NCI-H2196 (cell line): ENCODE measurements around the gene MAN2A1.
"Not testable (repeated sequence)": the region's sequence is repeated elsewhere in the genome, so short reads cannot be mapped to it uniquely, and the experiment has no call there.

Experiments used
- DNase-seq: peaks from one replicate; lab custom pipeline; 2025; ENCODE audit not compliant: unreplicated experiment; lab: John Stamatoyannopoulos, UW

MAN2A1 gene

GRCh38 chr5:109812698-109813097, 123.0 kb downstream of the MAN2A1 start:
- no peak for DNase-seq

DNA sequence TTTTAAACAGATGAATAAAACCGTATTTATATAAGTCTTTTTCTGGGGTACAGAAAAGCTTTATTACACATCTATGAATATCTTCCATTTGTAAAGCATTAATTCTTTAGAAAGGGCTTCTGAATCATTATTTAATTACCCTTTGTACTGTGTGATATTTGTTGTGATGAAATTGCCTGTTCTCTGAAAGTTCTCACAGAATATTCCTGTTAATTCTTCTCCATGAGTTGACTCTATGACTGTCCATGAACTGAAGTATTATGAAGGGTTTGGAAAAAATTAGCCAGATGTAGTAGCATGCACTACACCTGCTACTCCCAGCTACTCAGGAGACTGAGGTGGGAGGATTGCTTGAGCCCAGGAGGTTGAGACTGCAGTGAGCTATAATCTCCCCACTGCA, 127.0 kb downstream of the MAN2A1 start:
- DNase-seq: no peak

DNA sequence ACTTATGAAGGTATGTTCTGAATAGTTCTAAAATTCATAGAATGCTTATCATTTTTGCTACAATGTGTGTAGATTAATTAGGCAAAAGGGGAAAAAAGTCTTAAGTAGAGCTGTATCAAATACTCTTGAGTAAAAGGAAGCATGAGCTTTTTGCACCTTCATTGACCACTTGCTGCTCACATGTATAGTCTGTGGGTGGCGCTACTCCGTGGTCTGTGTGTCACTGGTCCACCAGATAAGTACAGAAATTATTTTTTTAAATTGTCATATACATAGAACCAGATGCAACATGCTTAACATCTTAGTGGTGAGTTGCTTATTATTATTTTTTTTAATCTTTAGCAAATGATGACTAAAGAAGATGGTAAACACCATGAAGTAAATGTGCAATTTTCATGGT, 130.2 kb downstream of the MAN2A1 start:
- DNase-seq: no peak

DNA sequence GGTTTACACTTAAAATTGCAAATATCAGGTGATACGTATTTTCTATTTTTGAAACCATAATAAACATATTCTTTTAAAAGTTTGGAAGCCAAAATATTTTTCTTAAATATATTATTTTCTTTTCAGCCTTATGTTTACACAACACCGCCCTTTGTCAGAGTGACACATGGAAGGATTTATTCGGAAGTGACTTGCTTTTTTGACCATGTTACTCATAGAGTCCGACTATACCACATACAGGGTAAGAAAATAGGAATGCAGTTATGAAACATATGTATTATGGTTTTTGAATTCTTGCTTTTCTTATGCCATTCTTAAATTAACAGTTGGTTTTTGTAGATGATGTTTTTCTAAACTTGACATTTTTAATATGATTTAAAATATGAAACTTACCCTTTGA, 133.9 kb downstream of the MAN2A1 start:
- DNase-seq: no peak

GRCh38 chr5:109825450-109825849, 135.7 kb downstream of the MAN2A1 start:
- DNase-seq: no peak

DNA sequence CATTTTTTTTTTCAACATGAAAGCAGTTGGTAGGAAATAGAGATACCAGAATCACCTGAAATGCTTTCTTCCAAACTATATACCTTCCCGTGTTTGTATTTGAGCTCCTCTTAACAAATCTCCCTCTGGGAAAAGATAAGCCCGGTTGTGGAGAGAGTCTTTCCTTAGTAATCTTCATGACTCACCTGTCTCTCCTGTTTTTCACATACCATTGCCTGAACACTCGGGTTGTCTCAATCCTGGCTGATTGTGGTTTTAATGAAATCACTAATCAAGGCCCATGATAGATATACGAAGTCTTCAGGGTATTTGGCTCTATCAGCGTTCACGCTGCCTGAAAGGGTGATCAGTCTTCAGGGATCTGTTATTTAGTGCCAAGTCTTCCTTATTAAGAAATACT, 136.7 kb downstream of the MAN2A1 start:
- no peak for DNase-seq

DNA sequence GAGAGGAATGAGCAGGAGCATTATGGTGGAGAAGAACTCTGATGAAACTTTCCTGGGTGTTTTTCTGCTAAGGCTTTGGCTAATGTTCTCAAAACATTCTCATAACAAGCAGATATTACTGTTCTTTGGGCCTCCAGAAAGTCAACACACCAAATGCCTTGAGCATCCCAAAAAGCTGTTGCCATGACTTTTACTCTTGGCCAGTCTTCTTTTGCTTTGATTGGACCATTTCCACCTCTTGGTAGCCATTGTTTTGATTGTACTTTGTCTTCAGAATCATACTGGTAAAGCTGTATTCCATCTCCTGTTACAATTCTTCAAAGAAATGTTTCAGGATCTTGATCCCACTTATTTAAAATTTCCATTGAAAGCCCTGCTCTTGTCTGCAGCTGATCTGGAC, 139.6 kb downstream of the MAN2A1 start:
- DNase-seq: no peak

- DNase-seq: no peak
Observed at GRCh38 chr5:109830955-109831502, 141.3 kb downstream of the MAN2A1 start.

DNA sequence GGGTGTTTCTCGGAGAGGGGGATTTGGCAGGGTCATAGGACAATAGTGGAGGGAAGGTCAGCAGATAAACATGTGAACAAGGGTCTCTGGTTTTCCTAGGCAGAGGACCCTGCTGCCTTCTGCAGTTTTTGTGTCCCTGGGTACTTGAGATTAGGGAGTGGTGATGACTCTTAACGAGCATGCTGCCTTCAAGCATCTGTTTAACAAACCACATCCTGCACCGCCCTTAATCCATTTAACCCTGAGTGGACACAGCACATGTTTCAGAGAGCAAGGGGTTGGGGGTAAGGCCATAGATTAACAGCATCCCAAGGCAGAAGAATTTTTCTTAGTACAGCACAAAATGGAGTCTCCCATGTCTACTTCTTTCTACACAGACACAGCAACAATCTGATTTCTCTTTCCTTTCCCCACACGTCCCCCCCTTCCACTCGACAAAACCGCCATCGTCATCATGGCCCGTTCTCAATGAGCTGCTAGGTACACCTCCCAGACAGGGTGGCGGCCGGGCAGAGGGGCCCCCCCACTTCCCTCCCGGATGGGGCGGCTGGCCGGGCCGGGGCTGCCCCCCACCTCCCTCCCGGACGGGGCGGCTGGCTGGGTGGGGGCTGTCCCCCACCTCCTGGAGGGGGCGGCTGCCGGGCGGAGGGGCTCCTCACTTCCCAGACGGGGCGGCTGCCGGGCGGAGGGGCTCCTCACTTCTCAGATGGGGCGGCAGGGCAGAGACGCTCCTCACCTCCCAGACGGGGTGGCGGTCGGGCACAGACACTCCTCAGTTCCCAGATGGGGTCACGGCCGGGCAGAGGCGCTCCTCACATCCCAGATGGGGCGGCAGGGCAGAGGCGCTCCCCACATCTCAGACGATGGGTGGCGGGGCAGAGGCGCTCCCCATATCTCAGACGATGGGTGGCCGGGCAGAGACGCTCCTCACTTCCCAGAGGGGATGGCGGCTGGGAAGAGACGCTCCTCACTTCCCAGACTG, 142.8 kb downstream of the MAN2A1 start:
- not testable (repeated sequence) for DNase-seq

- no peak for DNase-seq
Observed at GRCh38 chr5:109833946-109834345, 144.2 kb downstream of the MAN2A1 start.

- no peak for DNase-seq
Observed at GRCh38 chr5:109836280-109836679, 146.6 kb downstream of the MAN2A1 start.

DNA sequence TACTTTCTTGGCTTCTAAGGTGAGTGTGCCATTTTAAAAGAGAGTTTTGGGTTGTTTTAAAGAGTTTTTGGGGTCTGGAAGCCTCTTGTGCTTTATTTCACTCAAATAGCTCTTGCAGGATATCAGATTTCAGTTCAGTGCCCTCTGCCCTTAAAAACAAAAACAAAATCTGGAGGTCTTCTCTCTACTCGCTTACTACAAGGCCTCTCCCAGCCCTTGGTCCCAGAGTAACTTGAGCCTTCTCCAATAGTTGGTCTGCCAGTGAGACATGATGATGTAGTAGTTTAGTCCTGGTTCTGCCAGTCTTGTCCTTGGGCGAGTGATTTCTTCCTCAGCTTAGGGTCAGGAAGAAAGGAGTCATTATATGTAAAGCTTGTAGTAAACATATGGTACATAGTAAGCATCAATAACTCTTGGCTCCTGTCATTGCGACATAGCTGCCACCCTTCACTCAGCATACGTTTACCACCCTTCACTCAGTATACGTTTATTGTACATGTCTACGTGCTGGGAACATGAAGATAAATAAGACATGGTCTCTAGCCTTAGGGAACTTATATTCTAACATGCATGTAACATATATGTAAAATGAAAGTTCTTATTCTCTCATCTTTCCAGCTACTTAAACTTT, 147.6 kb downstream of the MAN2A1 start:
- no peak for DNase-seq

- no peak for DNase-seq
Observed at GRCh38 chr5:109838157-109838556, 148.4 kb downstream of the MAN2A1 start.

DNA sequence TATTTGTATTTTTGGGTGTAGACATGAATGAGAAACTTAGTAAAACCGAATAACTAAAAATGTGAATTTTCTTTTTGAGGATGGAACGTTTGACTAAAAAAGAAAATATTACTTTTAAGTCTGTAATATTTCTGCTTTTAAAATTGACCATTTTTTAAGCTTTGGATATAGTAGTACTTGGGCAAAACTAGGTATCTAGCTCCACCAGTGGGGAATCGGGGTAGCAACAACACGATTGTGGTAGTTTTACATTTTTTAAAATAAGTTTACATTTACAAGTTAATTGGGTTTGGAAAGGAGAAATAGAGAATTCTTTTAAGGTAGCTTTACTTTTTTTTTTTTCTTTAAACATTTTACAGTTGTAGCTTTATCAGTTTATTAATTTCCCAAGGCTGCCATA, 154.4 kb downstream of the MAN2A1 start:
- no peak for DNase-seq

- DNase-seq: no peak
Observed at GRCh38 chr5:109844695-109845094, 155.0 kb downstream of the MAN2A1 start.

DNA sequence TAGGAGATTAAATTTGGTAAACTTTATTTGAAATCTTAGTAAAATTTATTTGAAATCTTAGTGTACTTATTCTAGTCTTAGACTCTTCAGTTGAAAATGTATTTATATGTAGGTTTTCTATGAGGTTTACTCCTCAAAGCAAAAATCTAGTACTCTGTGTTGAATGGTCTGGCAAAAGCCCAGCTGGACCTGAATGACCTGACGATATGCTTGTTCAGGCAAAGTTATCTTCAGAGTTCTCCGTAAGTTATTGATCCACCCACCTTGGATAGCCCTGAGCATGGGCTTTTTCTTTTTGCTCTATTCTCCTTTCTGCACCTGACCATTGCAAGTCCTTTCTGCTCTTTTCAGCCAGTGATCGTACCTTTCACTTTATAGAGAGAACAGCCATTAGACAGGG, 158.4 kb downstream of the MAN2A1 start:
- DNase-seq: no peak

DNA sequence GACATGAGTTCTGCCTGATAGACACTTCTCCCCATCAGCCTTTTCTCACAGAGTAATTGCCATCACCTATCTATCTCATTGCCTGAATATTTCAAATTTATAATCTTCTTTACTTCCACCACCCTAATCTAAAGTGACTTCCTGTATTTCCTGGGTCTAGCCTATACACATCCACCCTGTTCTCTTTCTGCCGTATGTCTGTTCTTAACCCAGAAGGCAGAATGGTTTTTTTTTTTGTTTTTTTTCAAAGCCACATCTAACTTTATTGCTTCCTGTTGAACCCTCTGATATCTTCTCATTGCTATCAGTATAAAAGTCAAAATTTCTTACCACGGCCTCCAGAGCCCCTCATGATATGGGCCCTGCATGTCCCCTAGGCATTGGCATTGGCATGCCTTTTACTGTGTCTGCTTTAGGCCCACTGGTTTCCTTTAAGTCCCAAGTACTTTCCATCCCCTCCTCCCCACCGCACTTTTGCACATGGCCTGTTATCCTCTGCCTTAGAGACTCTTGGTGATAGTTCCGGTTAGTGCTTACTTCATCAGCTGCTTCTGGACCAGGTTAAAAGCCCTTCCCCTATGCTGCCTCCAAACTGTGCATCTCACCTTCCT, 159.9 kb downstream of the MAN2A1 start:
- no peak for DNase-seq

- no peak for DNase-seq
Observed at GRCh38 chr5:109852371-109853155, 162.8 kb downstream of the MAN2A1 start.

GRCh38 chr5:109853377-109853776, 163.7 kb downstream of the MAN2A1 start:
- no peak for DNase-seq

- DNase-seq: no peak
Observed at GRCh38 chr5:109855056-109855455, 165.3 kb downstream of the MAN2A1 start.
